Fibroblast of peridontal ligament (primary cell): ENCODE measurements around the gene NDST1.

ENCODE experiments used
- DNase-seq: peaks from one replicate; pipeline ENCODE4 v3.0.0-alpha.2; 2010; ENCODE audit errors: extremely low read depth

Gene NDST1

DNA sequence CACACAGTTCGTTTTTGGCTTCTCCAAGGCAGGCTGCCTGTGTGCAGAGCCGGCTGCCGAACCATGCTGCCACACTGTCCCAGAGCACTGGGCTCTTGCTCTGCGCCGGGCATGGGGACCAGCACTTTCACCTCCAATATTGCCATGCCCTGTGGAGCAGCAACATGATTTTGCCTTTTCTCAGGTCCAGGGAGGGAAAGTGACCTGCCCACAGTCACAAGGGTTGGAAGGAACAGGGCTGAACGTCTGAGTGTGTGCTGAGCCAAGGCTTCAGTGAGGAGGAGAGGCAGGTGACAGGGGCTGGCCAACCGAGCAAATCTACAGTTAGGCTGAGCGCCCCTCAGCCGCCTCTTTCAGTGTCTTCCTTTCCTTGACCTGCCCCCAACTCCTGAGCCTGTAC, 98.5 kb downstream of the NDST1 start:
- no peak for DNase-seq

DNA sequence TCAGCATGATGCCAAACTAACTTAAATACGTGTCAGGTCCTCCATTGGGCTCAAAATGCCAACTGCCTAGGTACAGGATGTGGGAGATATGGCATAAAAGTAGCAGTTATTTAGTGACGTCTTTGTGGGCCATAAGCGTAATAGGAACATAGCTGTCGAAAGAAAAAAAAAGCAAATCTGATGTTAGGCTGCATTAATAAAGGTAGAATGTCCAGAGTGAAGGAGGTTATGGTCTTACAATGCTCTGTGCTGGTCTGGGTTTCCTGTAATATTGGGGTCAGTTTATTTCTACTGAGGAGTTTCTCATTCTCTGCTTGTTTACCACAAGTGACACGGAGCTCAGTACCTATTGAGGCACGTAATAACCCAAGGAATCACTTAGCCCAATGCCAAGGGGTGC, 99.2 kb downstream of the NDST1 start:
- DNase-seq, result no peak
